ENCODE results near the gene SERP2. TPM values are rescaled to one million over a fixed set of nuclear protein-coding genes. Genes with fewer than 3 reads are reported as not detected.

SERP2 gene
- total and polyA plus RNA-seq, 9 of the 15 experiments (the other 6 are each of a cell fraction or from before 2014, with no cell fraction given) = 0.13 TPM; not detected in 8

GRCh38 chr13:44383945-44384344 lies 10.3 kb downstream of the SERP2 start (continued):
- TF ChIP-seq ZNF518B (CRISPR knock-in tag; IDR thresholded peaks at IDR 0.05) = no peak
- TF ChIP-seq ZBTB43 (CRISPR knock-in tag; IDR thresholded peaks at IDR 0.05) = no peak
- no peak for TF ChIP-seq CBFB (CRISPR knock-in tag; IDR thresholded peaks at IDR 0.05)
- no peak for TF ChIP-seq POLR2AphosphoS2 (IDR thresholded peaks at IDR 0.05; ENCODE audit: low read length)

- intact Hi-C loops (cut with micrococcal nuclease) = loop anchor here (5.0 kb wide), 1 partner anchor 142 kb away; no protein-coding TSS in a partner anchor
- 75% methylated on average over 1 of the region's 1 CpG for WGBS (ENCODE audit: insufficient coverage, low coverage, missing lambda C conversion rate)
- TF ChIP-seq IFI16 (CRISPR knock-in tag; IDR thresholded peaks at IDR 0.05) (no peak), KHSRP (IDR thresholded peaks at IDR 0.05) (no peak), MED1 (CRISPR knock-in tag; IDR thresholded peaks at IDR 0.05; ENCODE audit: borderline replicate concordance) (no peak), PHB2 (IDR thresholded peaks at IDR 0.05; ENCODE audit: low read depth) (no peak), RBFOX2 (IDR thresholded peaks at IDR 0.05; ENCODE audit: low read depth, low read length) (no peak), PRDM10 (IDR thresholded peaks at IDR 0.05; ENCODE audit: partially characterized antibody) (no peak), FOS (IDR thresholded peaks at IDR 0.05; ENCODE audit: extremely low read depth, insufficient read length) (no peak), DEAF1 (CRISPR knock-in tag; IDR thresholded peaks at IDR 0.05) (no peak)
Observed at GRCh38 chr13:44384778-44385177, 11.2 kb downstream of the SERP2 start.

More at GRCh38 chr13:44384778-44385177, 11.2 kb downstream of the SERP2 start:
- Histone ChIP-seq H3K36me3 (ENCODE audit: control insufficient read depth, insufficient read depth, low read length) (no peaks in the 10 kb centered on the region), H3K4me3 (no peak overlapping the region), H3K27ac (ENCODE audit: extremely low read depth, low read depth, low read length) (no peak overlapping the region), H3K9me3 (replicated peaks; ENCODE audit: control insufficient read depth, insufficient read depth, low read depth, low read length) (no peaks in the 10 kb centered on the region), H3K4me1 (replicated peaks in 1 of 2; ENCODE audit: control insufficient read depth in 2 of 2, insufficient read depth in 2 of 2, low read length in 2 of 2) (peaks cover 28 to 52% of the 10 kb centered on the region in 2 experiments; a peak in 4 of 5 replicates), H2AFZ (ENCODE audit: low read depth, low read length) (no peak overlapping the region), H3K79me2 (ENCODE audit: control insufficient read depth, insufficient read depth, low read length) (no peaks in the 10 kb centered on the region), H3K27me3 (ENCODE audit: control insufficient read depth in 2 of 2, insufficient read depth in 2 of 2, low read length in 2 of 2) (no peaks in the 10 kb centered on the region), H4K20me1 (replicated peaks; ENCODE audit: control insufficient read depth, insufficient read depth, low read length) (no peaks in the 10 kb centered on the region), H3K9ac (ENCODE audit: insufficient read depth in 1 of 2, low read depth in 2 of 2, low read length in 2 of 2) (0 out of 4 replicates have a peak overlapping the region, but pooled peaks of 1 of the 2 experiments have one; percentile 17), H3K4me2 (ENCODE audit: insufficient read depth, low read length) (no peak overlapping the region), H3K9me1 (ENCODE audit: control insufficient read depth, insufficient read depth, low read length) (no peaks in the 10 kb centered on the region)
- ChIA-PET CTCF (ENCODE audit: low intra/inter-chr PET ratio) (no interaction called here), POLR2A (no interaction called here)
- no TSS peak for BruUV-seq (replicated peaks)
- no peak for ATAC-seq
- in situ Hi-C loops (cut with MboI) = no loop called here
- DNase-seq (ENCODE audit: extremely low read depth in 1 of 4, low spot score in 3 of 4) = no peak
- FAIRE-seq = no peak

Measured in K562 (cell line).